ENCODE results near the gene G0S2. TPM values are rescaled to one million over a fixed set of nuclear protein-coding genes. Genes with fewer than 3 reads are reported as not detected.

G0S2 gene
- total RNA-seq, 1 experiment from 2014 or later: 45.7 TPM

GRCh38 chr1:209662879-209663327 lies 12.3 kb upstream of the G0S2 start:
- POLR2A ChIA-PET: interaction anchor here (4.4 kb wide), 1 partner anchor 10 kb away, joined by 15 read pairs; the partner anchor contains the start of gene LAMB3
- TF ChIP-seq, protein P1, sequence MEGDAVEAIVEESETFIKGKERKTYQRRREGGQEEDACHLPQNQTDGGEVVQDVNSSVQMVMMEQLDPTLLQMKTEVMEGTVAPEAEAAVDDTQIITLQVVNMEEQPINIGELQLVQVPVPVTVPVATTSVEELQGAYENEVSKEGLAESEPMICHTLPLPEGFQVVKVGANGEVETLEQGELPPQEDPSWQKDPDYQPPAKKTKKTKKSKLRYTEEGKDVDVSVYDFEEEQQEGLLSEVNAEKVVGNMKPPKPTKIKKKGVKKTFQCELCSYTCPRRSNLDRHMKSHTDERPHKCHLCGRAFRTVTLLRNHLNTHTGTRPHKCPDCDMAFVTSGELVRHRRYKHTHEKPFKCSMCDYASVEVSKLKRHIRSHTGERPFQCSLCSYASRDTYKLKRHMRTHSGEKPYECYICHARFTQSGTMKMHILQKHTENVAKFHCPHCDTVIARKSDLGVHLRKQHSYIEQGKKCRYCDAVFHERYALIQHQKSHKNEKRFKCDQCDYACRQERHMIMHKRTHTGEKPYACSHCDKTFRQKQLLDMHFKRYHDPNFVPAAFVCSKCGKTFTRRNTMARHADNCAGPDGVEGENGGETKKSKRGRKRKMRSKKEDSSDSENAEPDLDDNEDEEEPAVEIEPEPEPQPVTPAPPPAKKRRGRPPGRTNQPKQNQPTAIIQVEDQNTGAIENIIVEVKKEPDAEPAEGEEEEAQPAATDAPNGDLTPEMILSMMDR (IDR thresholded peaks at IDR 0.05; ENCODE audit: insufficient read depth in 1 of 2, low read depth in 1 of 2, low read length in 1 of 2, severe bottlenecking in 1 of 2, unreplicated experiment in 1 of 2): no peak
- peak overlapping the region; percentile 50 for H3K4me3 Mint-ChIP-seq (ENCODE audit: unreplicated experiment)
- CTCF ChIA-PET: no interaction called here
- no peaks in the 10 kb centered on the region for H3K27me3 Mint-ChIP-seq (ENCODE audit: insufficient read depth, unreplicated experiment)
- DNase-seq: no peak
- no peaks in the 10 kb centered on the region for H3K36me3 ChIP-seq (ENCODE audit: control insufficient read depth, insufficient read depth, low read length)
- no peak overlapping the region for H3K4me3 ChIP-seq (ENCODE audit: low read depth, low read length)
- peaks cover 34% of the 10 kb centered on the region for H3K4me1 Mint-ChIP-seq (ENCODE audit: low read depth, unreplicated experiment)
- no peaks in the 10 kb centered on the region for H3K27me3 ChIP-seq (replicated peaks; ENCODE audit: control insufficient read depth, insufficient read depth, low read length)
- no peaks in the 10 kb centered on the region for H3K9me3 ChIP-seq
- intact Hi-C loops (cut with micrococcal nuclease; ENCODE audit: unreplicated experiment): loop anchor here (1.0 kb wide), 1 partner anchor 9 kb away; no protein-coding TSS in a partner anchor
- no peaks in the 10 kb centered on the region for H3K9me3 Mint-ChIP-seq (ENCODE audit: unreplicated experiment)
- no TSS peak for BruUV-seq (replicated peaks)
- H3K4me1 ChIP-seq: peaks cover 38% of the 10 kb centered on the region
- H3K36me3 Mint-ChIP-seq (ENCODE audit: insufficient read depth, unreplicated experiment): no peaks in the 10 kb centered on the region
- peak overlapping the region; percentile 23 for H3K27ac Mint-ChIP-seq (ENCODE audit: unreplicated experiment)

GRCh38 chr1:209667103-209667502 lies 8.1 kb upstream of the G0S2 start:
- CTCF ChIA-PET: no interaction called here
- POLR2A ChIA-PET: interaction anchor here (0.6 to 4.4 kb wide), 2 partner anchors 14 to 82 kb away, joined by 3 to 15 read pairs; partner anchors contain the start of gene LAMB3
- TF ChIP-seq, protein P1 (IDR thresholded peaks at IDR 0.05; ENCODE audit: insufficient read depth in 1 of 2, low read depth in 1 of 2, low read length in 1 of 2, severe bottlenecking in 1 of 2, unreplicated experiment in 1 of 2): no peak
- Histone ChIP-seq H3K4me3 (ENCODE audit: low read depth, low read length) (no peak overlapping the region), H3K9me3 (no peaks in the 10 kb centered on the region), H3K27me3 (replicated peaks; ENCODE audit: control insufficient read depth, insufficient read depth, low read length) (no peaks in the 10 kb centered on the region), H3K4me1 (peaks cover 15% of the 10 kb centered on the region), H3K36me3 (ENCODE audit: control insufficient read depth, insufficient read depth, low read length) (no peaks in the 10 kb centered on the region)
- no TSS peak for BruUV-seq (replicated peaks)
- DNase-seq: no peak
- H3K4me1 Mint-ChIP-seq (ENCODE audit: low read depth, unreplicated experiment): peaks cover 14% of the 10 kb centered on the region
- no peak overlapping the region for H3K4me3 Mint-ChIP-seq (ENCODE audit: unreplicated experiment)
- H3K27me3 Mint-ChIP-seq (ENCODE audit: insufficient read depth, unreplicated experiment): no peaks in the 10 kb centered on the region
- H3K27ac Mint-ChIP-seq (ENCODE audit: unreplicated experiment): no peak overlapping the region
- intact Hi-C loops (cut with micrococcal nuclease; ENCODE audit: unreplicated experiment): no loop called here
- H3K9me3 Mint-ChIP-seq (ENCODE audit: unreplicated experiment): peaks cover 10% of the 10 kb centered on the region
- no peaks in the 10 kb centered on the region for H3K36me3 Mint-ChIP-seq (ENCODE audit: insufficient read depth, unreplicated experiment)

DNA sequence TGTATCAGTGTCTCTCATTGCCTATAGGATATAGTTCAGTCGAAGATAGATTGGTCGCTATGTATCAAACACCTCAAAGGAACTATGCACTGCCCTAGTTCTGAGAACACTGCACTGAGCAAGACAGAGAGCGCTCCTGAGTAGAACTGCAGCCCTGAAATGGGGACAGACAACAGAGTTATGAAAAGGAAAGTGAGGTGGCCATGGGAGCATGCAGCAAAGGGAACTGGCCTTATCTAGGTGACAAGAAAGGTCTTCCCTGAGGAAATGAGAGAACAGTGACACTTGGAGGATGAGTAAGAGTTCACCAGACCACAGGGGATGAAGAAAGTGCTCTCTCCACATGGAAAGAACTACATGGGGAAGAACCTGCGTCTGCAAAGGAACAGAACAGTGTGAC lies 7.5 kb upstream of the G0S2 start:
- no peaks in the 10 kb centered on the region for H3K36me3 ChIP-seq (ENCODE audit: control insufficient read depth, insufficient read depth, low read length)
- DNase-seq: no peak
- H3K4me3 ChIP-seq (ENCODE audit: low read depth, low read length): no peak overlapping the region
- no peaks in the 10 kb centered on the region for H3K9me3 ChIP-seq
- ChIA-PET CTCF (no interaction called here), POLR2A (no interaction called here)
- Mint-ChIP-seq H3K9me3 (ENCODE audit: unreplicated experiment) (peaks cover 10% of the 10 kb centered on the region), H3K36me3 (ENCODE audit: insufficient read depth, unreplicated experiment) (no peaks in the 10 kb centered on the region), H3K27ac (ENCODE audit: unreplicated experiment) (no peak overlapping the region), H3K4me1 (ENCODE audit: low read depth, unreplicated experiment) (peaks cover 14% of the 10 kb centered on the region), H3K4me3 (ENCODE audit: unreplicated experiment) (no peak overlapping the region), H3K27me3 (ENCODE audit: insufficient read depth, unreplicated experiment) (no peaks in the 10 kb centered on the region)
- intact Hi-C loops (cut with micrococcal nuclease; ENCODE audit: unreplicated experiment): no loop called here
- H3K27me3 ChIP-seq (replicated peaks; ENCODE audit: control insufficient read depth, insufficient read depth, low read length): no peaks in the 10 kb centered on the region
- BruUV-seq (replicated peaks): no TSS peak
- TF ChIP-seq, protein P1 (IDR thresholded peaks at IDR 0.05; ENCODE audit: insufficient read depth in 1 of 2, low read depth in 1 of 2, low read length in 1 of 2, severe bottlenecking in 1 of 2, unreplicated experiment in 1 of 2): no peak
- H3K4me1 ChIP-seq: peaks cover 9% of the 10 kb centered on the region

Measured in Caco-2 (cell line).